ENCODE results near the gene SGO2. TPM values are rescaled to one million over a fixed set of nuclear protein-coding genes. Genes with fewer than 3 reads are reported as not detected.

The SGO2 gene
- total RNA-seq, 3 donors from 2014 or later: 3.3 to 8.5 (median 3.8) TPM

DNA sequence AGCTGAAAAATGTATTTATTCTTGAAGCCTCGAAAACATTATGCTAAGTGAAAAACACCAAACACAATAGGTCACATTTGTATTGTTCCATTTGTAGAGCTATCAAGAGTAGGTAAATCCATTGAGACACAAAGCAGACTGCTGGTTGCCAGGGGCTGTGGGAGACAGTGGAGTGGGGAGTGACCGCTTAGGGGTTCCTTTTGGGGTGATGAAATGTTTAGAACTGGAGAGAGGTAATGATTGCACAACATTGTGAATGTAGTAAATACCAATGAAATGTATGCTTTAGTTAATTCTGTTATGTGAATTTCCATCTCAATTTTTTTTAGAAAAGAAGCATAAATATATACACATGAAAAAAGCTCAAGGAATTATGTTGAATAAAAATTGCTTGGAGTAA lies 32.0 kb upstream of the SGO2 start:
- no peak for DNase-seq
- TF ChIP-seq, protein P1, sequence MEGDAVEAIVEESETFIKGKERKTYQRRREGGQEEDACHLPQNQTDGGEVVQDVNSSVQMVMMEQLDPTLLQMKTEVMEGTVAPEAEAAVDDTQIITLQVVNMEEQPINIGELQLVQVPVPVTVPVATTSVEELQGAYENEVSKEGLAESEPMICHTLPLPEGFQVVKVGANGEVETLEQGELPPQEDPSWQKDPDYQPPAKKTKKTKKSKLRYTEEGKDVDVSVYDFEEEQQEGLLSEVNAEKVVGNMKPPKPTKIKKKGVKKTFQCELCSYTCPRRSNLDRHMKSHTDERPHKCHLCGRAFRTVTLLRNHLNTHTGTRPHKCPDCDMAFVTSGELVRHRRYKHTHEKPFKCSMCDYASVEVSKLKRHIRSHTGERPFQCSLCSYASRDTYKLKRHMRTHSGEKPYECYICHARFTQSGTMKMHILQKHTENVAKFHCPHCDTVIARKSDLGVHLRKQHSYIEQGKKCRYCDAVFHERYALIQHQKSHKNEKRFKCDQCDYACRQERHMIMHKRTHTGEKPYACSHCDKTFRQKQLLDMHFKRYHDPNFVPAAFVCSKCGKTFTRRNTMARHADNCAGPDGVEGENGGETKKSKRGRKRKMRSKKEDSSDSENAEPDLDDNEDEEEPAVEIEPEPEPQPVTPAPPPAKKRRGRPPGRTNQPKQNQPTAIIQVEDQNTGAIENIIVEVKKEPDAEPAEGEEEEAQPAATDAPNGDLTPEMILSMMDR (IDR thresholded peaks at IDR 0.05): no peak
- no peaks in the 10 kb centered on the region for H3K4me1 ChIP-seq (ENCODE audit: low read depth)
- no peaks in the 10 kb centered on the region for H3K9me3 ChIP-seq
- intact Hi-C loops (cut with DNase I, micrococcal nuclease): no loop called here
- ATAC-seq: no peak
- no peaks in the 10 kb centered on the region for H3K36me3 ChIP-seq (ENCODE audit: low read depth)
- no peak overlapping the region for H3K4me3 ChIP-seq

DNA sequence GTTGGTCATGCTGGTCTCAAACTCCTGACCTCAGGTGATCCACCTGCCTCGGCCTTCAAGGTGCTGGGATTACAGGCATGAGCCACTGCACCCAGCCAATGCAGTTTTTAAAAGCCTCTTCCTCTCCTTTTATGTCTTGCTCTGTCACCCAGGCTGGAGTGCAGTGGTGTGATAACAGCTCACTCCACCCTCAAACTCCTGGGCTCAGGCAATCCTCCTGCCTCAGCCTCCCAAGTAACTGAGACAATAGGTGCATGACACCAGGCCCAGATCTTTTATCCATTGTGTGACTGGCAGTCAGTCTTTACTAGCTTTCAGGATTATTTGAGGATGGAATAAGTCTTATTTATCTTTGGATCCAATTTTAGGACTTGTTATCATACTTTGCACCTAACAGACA lies 29.3 kb upstream of the SGO2 start:
- intact Hi-C loops (cut with DNase I, micrococcal nuclease): no loop called here
- Histone ChIP-seq H3K36me3 (ENCODE audit: low read depth) (no peaks in the 10 kb centered on the region), H3K4me1 (ENCODE audit: low read depth) (no peaks in the 10 kb centered on the region), H3K4me3 (no peak overlapping the region), H3K9me3 (no peaks in the 10 kb centered on the region)
- DNase-seq: no peak
- ATAC-seq: no peak
- TF ChIP-seq, protein P1 (IDR thresholded peaks at IDR 0.05): no peak

DNA sequence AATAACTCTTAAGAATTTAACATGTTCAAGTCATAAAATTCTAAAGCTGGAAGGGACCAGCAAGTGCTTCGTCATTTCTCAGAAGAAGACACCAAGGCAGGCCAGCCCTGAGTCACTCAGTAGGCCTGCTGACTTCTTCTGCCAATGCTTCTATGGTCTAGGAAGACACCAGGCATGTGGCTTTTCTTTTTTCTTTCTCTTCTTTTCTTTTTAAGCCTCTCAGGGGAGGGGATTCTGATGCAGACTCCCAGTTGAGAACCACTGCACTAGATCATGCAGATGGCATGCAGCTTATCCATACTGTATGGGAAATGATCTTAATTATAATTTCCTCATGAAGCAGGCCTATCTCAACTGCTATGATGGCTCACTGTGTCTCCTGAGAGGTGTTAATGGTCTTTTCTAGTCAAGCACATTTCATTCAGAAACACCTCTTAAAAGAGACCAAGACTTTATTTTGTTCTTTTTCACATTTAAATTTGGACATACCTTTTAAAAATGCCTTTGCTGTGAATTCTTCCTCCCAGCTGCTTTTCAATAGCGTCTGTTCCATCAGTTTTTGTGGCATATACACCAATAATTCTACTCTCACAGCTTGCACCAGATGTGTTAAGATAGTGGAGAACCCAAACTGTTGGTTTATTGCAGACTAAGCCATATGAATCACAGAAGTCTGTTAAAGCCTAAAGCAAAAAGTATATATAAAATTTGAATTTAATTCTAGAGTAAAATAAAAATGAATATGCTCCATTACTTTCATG lies 27.4 kb upstream of the SGO2 start:
- no peaks in the 10 kb centered on the region for H3K9me3 ChIP-seq
- no peak overlapping the region for H3K4me3 ChIP-seq
- DNase-seq: no peak
- ATAC-seq: no peak
- H3K36me3 ChIP-seq (ENCODE audit: low read depth): no peaks in the 10 kb centered on the region
- TF ChIP-seq, protein P1 (IDR thresholded peaks at IDR 0.05): no peak
- no peaks in the 10 kb centered on the region for H3K4me1 ChIP-seq (ENCODE audit: low read depth)
- intact Hi-C loops (cut with DNase I, micrococcal nuclease): no loop called here

DNA sequence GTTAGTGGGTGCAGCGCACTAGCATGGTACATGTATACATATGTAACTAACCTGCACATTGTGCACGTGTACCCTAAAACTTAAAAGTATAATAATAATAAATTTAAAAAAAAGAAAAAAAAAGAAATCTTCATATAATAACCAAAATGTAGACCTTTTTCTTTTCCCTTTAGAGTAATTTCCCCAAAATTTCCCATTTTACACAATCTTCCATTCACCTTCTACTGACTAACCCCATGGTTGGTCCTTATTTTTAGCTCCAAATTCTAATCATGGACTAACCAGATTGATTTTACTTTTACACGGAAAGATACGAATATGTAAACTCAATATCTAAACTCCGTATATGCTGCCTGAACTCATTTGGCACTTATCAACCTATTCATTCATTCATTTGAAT lies 23.8 kb upstream of the SGO2 start:
- DNase-seq (no peak), ATAC-seq (no peak)
- Histone ChIP-seq H3K4me1 (ENCODE audit: low read depth) (peaks cover 3% of the 10 kb centered on the region), H3K36me3 (ENCODE audit: low read depth) (peaks cover 3% of the 10 kb centered on the region), H3K9me3 (no peaks in the 10 kb centered on the region), H3K4me3 (no peak overlapping the region)
- intact Hi-C loops (cut with DNase I, micrococcal nuclease): no loop called here
- TF ChIP-seq, protein P1 (IDR thresholded peaks at IDR 0.05): no peak

DNA sequence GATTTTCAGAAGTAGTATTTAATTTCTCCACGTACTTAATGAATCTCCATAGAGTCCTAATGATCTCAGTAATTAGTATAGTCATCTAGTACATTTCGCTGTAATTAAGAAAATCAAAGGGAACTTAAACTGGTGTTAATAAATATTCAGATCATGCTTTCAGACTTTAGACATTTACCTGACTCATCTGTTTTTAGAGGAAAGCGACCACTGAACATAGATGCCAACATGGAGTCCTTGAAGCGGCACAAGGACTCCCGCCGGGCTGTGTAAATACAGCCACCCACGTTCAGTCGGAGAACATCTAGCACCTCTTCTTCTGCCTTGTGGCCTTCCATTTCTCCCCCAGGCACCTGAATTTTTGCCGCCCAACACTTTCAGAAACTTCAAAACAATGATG lies 19.3 kb upstream of the SGO2 start:
- peaks cover 6% of the 10 kb centered on the region for H3K4me1 ChIP-seq (ENCODE audit: low read depth)
- intact Hi-C loops (cut with DNase I, micrococcal nuclease): no loop called here
- H3K9me3 ChIP-seq: no peaks in the 10 kb centered on the region
- TF ChIP-seq, protein P1 (IDR thresholded peaks at IDR 0.05): no peak
- H3K4me3 ChIP-seq: no peak overlapping the region
- peaks cover 3% of the 10 kb centered on the region for H3K36me3 ChIP-seq (ENCODE audit: low read depth)
- ATAC-seq (no peak), DNase-seq (no peak)
